Right cardiac atrium (tissue), 5 donors: ENCODE data around the gene DCTN4. TPM values are rescaled to one million over a fixed set of nuclear protein-coding genes. Genes with fewer than 3 reads are reported as not detected.
"Not testable (repeated sequence)": the region's sequence is repeated elsewhere in the genome, so short reads cannot be mapped to it uniquely, and the experiment has no call there.

ENCODE experiments used
- ATAC-seq, 2 donors: fragments of 200-7000 bp; cut with Tn5 transposase; one replicate each; pipeline versions ENCODE4 v1.8.0 to v1.9.1; 2020; ENCODE audit warnings: moderate library complexity in 2 of 2, mild to moderate bottlenecking in 1 of 2
- DNase-seq, 3 donors: peaks; one replicate each; pipeline ENCODE4 v3.0.0-alpha.2; 2020
- H3K27ac ChIP-seq: one replicate; pipeline ENCODE4 v1.5.1; 2013; ENCODE audit warnings: mild to moderate bottlenecking, low read length, control low read depth, moderate library complexity
- H3K27me3 ChIP-seq: one replicate; pipeline ENCODE4 v1.6.1; 2013; ENCODE audit not compliant: control insufficient read depth, insufficient read depth
- H3K4me1 ChIP-seq: one replicate; pipeline ENCODE4 v1.6.1; 2013; ENCODE audit warnings: low read length; ENCODE audit not compliant: control insufficient read depth, insufficient read depth
- H3K4me3 ChIP-seq: one replicate; pipeline ENCODE4 v1.5.1; 2013; ENCODE audit warnings: low read length, control low read depth
- H3K9me3 ChIP-seq: one replicate; pipeline ENCODE4 v1.6.1; 2013; ENCODE audit warnings: low read length; ENCODE audit not compliant: control insufficient read depth
- WGBS: extraction: QIAGEN DNeasy Blood & Tissue Kit; methylation state at CpG from one replicate; pipeline ENCODE4 v1.1.7; 2013; 5-methylcytosine and 5-hydroxymethylcytosine counted together
- intact Hi-C, 4 donors: fragments of 100-400 bp; cut with DNase I; formaldehyde crosslinking; loops; one replicate each; pipeline versions ENCODE4 v1.11.0 to v1.14.0; 2022 to 2023
- polyA plus RNA-seq: library from polyadenylated mRNA; stranded (reverse); fragments of 200-250 nt; gene quantifications from one replicate; pipeline ENCODE4 v1.2.3, GENCODE V29; 2013
- total RNA-seq, 4 donors: library from RNA; stranded (reverse); fragmentation: NEBNext Ultra II Directional; extraction: Animal tissue kit (Norgen Biotek cat#: 25700); gene quantifications; one replicate each; pipeline ENCODE4 v1.2.1, GENCODE V29; 2021
- donor health status: healthy with polysubstance abuse.
- donor health status: DM: no; HTN: yes; CAD: no.
- donor health status: DM: no; HTN: no; CAD: no.
- donor health status: DM: no; HTN: yes; CAD: no; lungs with severe emphysema.
- donor health status: DM: yes; HTN: yes; CAD: no.

DCTN4 gene
- total and polyA plus RNA-seq, 5 donors, result 22.7 to 51.6 (median 44.5) TPM

DNA sequence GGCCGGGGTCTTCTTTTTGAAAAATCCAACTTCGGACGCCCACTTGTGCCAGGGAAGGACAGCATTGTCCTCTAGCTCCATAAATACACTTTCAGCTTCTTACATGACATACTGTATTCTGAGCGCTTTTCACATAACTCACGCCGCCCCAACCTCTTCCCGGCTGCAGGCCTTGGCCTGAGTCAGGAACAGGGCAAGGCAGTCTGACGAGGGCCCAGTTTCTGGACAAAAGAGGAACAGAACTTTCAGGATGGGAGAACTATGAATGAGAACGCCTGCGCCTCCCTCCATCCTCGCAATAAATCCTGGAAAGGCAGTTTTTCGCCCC lies 650 bp downstream of the DCTN4 start:
- Histone ChIP-seq H3K4me1 (peaks cover 3% of the 10 kb centered on the region), H3K9me3 (no peaks in the 10 kb centered on the region), H3K27ac (peak overlapping the region; percentile 91), H3K27me3 (no peaks in the 10 kb centered on the region), H3K4me3 (peak overlapping the region; percentile 82)
- intact Hi-C loops, result no loop called here
- peak; percentile 9 to 43 for ATAC-seq
- 3% methylated on average over 12 of the region's 12 CpGs for WGBS
- peak in 1 of 3 donors; percentile 58 for DNase-seq

DNA sequence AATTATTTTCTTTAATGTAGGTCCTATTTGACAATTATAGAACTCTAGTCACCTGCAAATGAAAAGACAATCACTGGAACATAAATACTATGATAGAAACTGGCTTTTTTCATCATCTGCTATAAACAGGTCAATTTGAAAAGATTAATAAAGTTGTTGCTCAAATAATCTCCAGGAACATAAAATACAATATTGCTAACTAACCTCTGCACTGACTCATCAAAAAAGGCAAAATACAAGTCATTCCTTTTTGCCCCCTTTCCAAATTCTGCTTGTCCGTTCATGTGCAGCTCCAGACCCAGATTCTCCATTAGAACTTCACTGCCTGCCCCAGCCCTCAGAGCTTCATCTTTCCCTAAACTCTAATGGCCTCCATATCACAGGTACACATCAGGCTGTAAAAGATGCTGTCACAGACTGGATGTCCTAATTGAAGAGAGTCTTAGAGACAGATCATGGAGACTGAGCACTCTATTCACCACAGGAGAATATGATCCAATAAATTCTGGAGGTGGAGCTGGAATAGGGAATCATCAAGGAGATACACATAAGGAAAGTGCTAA lies 1.6 kb downstream of the DCTN4 start:
- peaks cover 3% of the 10 kb centered on the region for H3K4me1 ChIP-seq
- no peak for ATAC-seq
- H3K9me3 ChIP-seq, result no peaks in the 10 kb centered on the region
- no peak for DNase-seq
- no peak overlapping the region for H3K4me3 ChIP-seq
- no peak overlapping the region for H3K27ac ChIP-seq
- H3K27me3 ChIP-seq, result no peaks in the 10 kb centered on the region
- 66% methylated on average over 1 of the region's 1 CpG for WGBS
- intact Hi-C loops, result no loop called here

DNA sequence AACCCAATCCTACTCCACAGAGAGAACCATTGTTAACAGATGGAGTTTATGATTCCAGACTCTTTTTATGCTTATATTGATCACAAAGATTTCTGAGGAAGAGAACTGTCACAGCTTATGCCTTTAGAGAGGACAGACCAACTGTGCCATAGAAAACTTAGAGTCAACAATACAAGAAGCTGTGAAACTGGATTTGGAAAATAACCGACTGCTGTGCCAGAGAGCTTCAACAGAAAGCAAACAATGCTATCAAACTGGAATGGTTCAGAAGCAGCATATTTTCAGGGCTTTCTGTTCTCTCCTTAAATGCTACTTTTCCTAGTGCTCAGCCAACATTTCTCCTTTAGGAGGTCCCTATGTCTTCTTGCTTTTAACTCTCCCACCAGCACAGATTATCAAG lies 5.0 kb downstream of the DCTN4 start:
- Histone ChIP-seq H3K4me1 (no peaks in the 10 kb centered on the region), H3K4me3 (no peak overlapping the region), H3K27ac (no peak overlapping the region), H3K9me3 (no peaks in the 10 kb centered on the region), H3K27me3 (no peaks in the 10 kb centered on the region)
- intact Hi-C loops, result no loop called here
- no peak for DNase-seq
- WGBS, result 92% methylated on average over 1 of the region's 1 CpG
- ATAC-seq, result no peak

DNA sequence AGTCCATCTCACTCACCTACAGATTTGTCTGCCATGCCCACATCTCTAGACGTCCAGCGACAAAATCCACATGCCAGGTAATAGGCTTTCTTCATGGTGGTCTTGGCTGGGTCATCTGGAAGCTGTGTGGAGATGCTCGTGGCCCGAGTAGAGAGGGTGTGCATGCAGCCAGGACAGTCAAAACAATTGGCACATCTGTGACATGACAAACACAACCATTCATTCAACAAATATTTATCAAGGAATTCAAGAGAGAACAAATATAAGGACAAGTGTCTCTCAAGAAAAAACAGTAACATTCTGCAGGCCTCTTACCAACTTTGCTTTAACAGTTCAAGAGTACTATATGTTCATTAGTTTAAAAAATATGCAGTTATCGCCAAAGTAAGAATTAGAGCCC lies 5.4 kb downstream of the DCTN4 start:
- Histone ChIP-seq H3K9me3 (no peaks in the 10 kb centered on the region), H3K27ac (no peak overlapping the region), H3K27me3 (no peaks in the 10 kb centered on the region), H3K4me3 (no peak overlapping the region), H3K4me1 (no peaks in the 10 kb centered on the region)
- intact Hi-C loops, result no loop called here
- DNase-seq, result no peak
- ATAC-seq, result no peak
- WGBS, result 89% methylated on average over 5 of the region's 5 CpGs

DNA sequence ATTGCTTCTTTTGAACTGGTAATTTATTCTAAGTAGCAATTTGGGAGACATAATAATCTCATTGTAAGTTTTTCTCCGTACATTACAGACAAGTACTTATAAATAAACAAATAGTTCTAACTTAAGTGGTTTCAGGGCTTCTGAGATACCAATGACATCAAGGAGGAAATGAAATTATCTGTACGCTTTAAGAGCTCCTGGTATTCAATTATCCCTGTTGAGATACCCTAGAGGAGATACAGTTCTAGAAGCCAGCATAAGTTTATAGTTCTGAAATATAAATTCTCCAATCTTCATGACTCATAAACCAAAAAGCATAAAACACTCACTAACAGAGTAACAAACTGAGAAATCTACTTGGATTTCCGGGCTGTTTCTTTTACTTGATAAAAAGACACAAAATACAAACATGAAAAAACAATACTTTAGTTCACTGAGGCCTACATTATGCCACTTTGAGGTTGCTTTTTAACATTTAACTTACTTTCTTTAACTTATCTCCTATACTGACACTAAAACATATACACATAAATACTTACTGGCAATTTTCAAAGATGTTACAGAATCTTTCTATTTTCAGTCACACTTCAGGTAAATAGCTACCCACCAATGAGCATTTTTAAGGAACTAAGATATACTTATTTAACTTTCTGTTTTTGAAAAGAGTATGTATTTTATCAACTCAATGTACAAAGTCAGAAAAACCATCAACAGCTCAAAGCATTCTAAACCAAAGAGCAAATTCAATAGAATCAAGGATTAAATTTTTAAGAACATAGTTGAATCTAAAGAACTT lies 7.5 kb downstream of the DCTN4 start:
- Histone ChIP-seq H3K27ac (no peak overlapping the region), H3K4me3 (no peak overlapping the region), H3K9me3 (no peaks in the 10 kb centered on the region), H3K4me1 (no peaks in the 10 kb centered on the region), H3K27me3 (no peaks in the 10 kb centered on the region)
- intact Hi-C loops, result no loop called here
- DNase-seq (no peak), ATAC-seq (no peak)
- WGBS, result 48% methylated on average over 3 of the region's 3 CpGs

DNA sequence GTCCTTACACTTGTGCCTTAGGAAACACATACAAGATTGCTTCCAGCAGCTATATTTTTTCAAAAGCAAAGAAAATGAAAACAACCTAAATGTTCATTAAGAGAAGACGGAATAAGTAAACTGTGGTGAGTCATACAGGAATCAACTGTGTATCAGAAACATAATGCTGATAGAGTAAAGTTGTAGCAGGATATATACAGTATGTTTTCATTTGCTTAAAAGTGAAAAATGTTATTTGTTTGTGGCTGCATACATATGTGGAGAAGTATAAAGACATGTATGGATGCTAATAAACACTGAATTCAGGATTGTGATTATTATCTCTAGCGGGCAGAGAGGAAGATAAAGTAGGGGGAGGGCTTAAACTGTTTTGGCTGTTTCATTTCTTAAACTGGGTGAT lies 8.3 kb downstream of the DCTN4 start:
- no peak for ATAC-seq
- Histone ChIP-seq H3K27ac (no peak overlapping the region), H3K4me3 (no peak overlapping the region), H3K9me3 (no peaks in the 10 kb centered on the region), H3K27me3 (no peaks in the 10 kb centered on the region), H3K4me1 (no peaks in the 10 kb centered on the region)
- DNase-seq, result no peak
- intact Hi-C loops, result no loop called here
- 53% methylated on average over 2 of the region's 2 CpGs for WGBS

DNA sequence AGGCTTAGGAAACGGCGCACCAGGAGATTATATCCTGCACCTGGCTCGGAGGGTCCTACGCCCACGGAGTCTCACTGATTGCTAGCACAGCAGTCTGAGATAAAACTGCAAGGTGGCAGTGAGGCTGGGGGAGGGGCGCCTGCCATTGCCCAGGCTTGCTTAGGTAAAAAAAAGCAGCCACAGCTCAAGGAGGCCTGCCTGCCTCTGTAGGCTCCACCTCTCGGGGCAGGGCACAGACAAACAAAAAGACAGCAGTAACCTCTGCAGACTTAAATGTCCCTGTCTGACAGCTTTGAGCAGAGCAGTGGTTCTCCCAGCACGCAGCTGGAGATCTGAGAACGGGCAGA lies 15.7 kb downstream of the DCTN4 start:
- WGBS, result 94% methylated on average over 9 of the region's 9 CpGs
- ATAC-seq, DNase-seq, H3K9me3 ChIP-seq, H3K27ac ChIP-seq, intact Hi-C loops, H3K4me3 ChIP-seq, H3K4me1 ChIP-seq, H3K27me3 ChIP-seq: not testable (repeated sequence)

DNA sequence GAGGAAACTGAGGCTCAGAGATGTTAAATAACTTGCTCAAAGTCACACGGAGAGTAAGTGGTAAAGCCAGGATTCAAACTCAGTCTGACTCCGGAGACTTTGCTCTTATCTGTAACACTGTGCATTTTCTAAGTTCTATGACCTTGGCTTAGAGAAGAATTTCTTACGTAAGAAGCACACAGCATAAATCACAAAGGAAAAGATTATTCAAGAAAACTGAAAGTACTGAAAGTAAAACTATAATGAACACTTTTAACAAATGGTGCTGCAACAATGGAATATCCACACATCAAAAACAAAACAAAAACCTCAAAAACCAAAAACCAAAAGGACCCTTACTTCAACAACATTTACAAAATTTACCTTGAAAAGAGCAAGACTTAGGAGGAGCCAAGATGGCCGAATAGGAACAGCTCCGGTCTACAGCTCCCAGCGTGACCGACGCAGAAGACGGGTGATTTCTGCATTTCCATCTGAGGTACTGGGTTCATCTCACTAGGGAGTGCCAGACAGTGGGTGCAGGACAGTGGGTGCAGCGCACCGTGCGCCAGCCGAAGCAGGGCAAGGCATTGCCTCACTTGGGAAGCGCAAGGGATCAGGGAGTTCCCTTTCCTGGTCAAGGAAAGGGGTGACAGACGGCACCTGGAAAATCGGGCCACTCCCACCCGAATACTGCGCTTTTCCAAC lies 16.2 kb downstream of the DCTN4 start:
- peak; percentile 42 to 64 for ATAC-seq
- H3K9me3 ChIP-seq, H3K27ac ChIP-seq, H3K4me1 ChIP-seq, H3K4me3 ChIP-seq, intact Hi-C loops, DNase-seq, H3K27me3 ChIP-seq: not testable (repeated sequence)
- 87% methylated on average over 18 of the region's 18 CpGs for WGBS

DNA sequence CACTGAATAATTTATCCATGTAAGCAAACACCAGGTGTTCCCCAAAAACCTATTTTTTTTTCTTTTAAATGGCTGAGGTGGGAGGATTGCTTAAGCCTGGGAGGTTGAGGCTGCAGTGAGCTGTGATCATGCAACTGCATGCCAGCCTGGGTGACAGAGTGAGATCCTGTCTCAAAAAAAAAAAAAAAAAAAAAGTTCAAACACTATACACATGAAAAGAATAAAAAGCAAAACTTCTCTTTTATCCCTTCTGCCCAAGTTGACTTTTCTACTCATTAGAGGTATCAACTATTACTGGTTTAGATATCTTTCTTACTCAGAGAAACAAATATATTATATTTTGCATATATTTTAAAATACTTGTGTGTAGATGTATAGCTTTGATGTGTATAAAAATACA lies 17.8 kb downstream of the DCTN4 start:
- DNase-seq (no peak), ATAC-seq (no peak)
- Histone ChIP-seq H3K4me3 (no peak overlapping the region), H3K27me3 (no peaks in the 10 kb centered on the region), H3K4me1 (no peaks in the 10 kb centered on the region), H3K9me3 (no peaks in the 10 kb centered on the region), H3K27ac (no peak overlapping the region)
- intact Hi-C loops, result no loop called here

DNA sequence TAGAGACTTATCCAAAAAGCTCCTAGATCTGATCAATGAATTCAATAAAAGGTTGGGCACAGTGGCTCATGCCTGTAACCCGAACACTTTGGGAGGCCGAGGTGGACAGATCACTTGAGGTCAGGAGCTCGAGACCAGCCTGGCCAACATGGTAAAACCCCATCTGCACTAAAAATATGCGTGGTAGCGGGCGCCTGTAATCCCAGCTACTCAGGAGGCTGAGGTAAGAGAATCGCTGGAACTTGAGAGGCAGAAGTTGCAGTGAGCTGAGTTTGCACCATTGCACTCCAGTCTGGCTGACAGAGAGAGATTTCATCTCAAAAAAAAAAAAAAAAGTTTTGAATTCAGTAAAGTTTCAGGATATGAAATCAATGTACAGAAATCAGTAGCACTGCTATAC lies 20.0 kb downstream of the DCTN4 start:
- peaks cover 5% of the 10 kb centered on the region for H3K4me1 ChIP-seq
- intact Hi-C loops, result no loop called here
- no peak overlapping the region for H3K4me3 ChIP-seq
- no peaks in the 10 kb centered on the region for H3K9me3 ChIP-seq
- 93% methylated on average over 7 of the region's 7 CpGs for WGBS
- H3K27me3 ChIP-seq, result no peaks in the 10 kb centered on the region
- DNase-seq (no peak), ATAC-seq (no peak)
- H3K27ac ChIP-seq, result no peak overlapping the region

DNA sequence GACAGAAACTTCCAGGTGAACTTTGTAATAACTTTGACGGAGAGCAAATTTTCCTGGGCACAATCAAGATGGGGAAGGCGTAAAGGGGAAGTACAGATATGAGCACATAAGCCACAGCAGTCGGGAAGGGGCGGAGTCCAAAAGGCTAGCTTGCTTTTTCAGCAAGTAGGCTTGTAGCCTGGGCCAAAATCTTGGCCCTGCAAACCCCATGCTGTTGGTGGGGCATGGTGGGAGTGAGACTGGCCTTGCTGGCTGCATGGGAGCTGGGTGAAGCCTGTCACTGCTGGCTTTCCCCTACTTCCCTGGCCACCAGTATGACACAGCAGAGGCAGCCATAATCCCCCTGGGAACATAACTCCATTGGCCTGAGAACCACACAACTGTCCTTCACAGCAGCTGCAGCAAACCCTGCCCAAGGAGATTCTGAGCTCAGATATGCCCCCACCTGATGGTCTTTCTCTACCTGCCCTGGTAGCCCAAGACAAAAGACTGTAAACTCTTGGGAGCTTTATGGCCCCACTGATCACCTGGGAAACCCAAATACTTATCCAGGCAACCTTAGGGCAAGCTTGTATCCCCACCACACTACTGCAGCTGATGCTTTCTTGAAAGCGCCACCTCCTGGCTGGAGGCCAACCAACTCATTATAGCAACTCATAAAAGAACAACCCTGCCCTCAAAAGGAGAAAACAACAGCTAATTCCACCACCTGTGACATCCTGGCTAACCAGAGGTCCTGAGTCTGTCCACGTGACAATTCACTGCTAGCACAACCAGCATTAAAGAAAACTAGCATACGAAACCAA lies 24.0 kb downstream of the DCTN4 start:
- Histone ChIP-seq H3K4me1 (peaks cover 5% of the 10 kb centered on the region), H3K27me3 (no peaks in the 10 kb centered on the region), H3K9me3 (no peaks in the 10 kb centered on the region), H3K4me3 (no peak overlapping the region), H3K27ac (peak overlapping the region; percentile 37)
- 92% methylated on average over 7 of the region's 7 CpGs for whole genome bisulfite sequencing
- DNase-seq, result peak; percentile 40 to 78 (median 77)
- intact Hi-C loops, result no loop called here
- peak; percentile 36 to 64 for ATAC-seq
